NCI-H345 treated with DMSO at 0.1 percent for 48 hours (cell line): Measurements from ENCODE around the gene SNED1.

Experiments used
- DNase-seq: peaks from one replicate; lab custom pipeline; 2025; ENCODE audit not compliant: unreplicated experiment; lab: John Stamatoyannopoulos, UW

Gene SNED1

GRCh38 chr2:241123816-241124536 lies 125.6 kb downstream of the SNED1 start:
- DNase-seq = no peak

GRCh38 chr2:241125626-241126025 lies 127.2 kb downstream of the SNED1 start:
- no peak for DNase-seq

- no peak for DNase-seq
These were observed 127.8 kb downstream of the SNED1 start for GRCh38 chr2:241126201-241126611.

GRCh38 chr2:241126771-241127202 lies 128.4 kb downstream of the SNED1 start:
- DNase-seq = no peak

GRCh38 chr2:241128266-241128665 lies 129.8 kb downstream of the SNED1 start:
- no peak for DNase-seq

GRCh38 chr2:241129086-241129871 lies 130.9 kb downstream of the SNED1 start:
- DNase-seq = no peak

GRCh38 chr2:241130316-241130715 lies 131.9 kb downstream of the SNED1 start:
- no peak for DNase-seq

- DNase-seq = no peak
These were observed 133.1 kb downstream of the SNED1 start for GRCh38 chr2:241131531-241131930.

- DNase-seq = no peak
These were observed 134.4 kb downstream of the SNED1 start for GRCh38 chr2:241132538-241133435.

- DNase-seq = no peak
These were observed 135.0 kb downstream of the SNED1 start for GRCh38 chr2:241133436-241133820.

GRCh38 chr2:241134711-241135110 lies 136.3 kb downstream of the SNED1 start:
- DNase-seq = no peak

GRCh38 chr2:241135737-241136136 lies 137.3 kb downstream of the SNED1 start:
- DNase-seq = no peak

- no peak for DNase-seq
These were observed 137.8 kb downstream of the SNED1 start for GRCh38 chr2:241136191-241136590.

- no peak for DNase-seq
These were observed 138.3 kb downstream of the SNED1 start for GRCh38 chr2:241136661-241137260.

- no peak for DNase-seq
These were observed 139.1 kb downstream of the SNED1 start for GRCh38 chr2:241137276-241138190.

GRCh38 chr2:241138471-241138870 lies 140.1 kb downstream of the SNED1 start:
- DNase-seq = no peak

- DNase-seq = no peak
These were observed 141.4 kb downstream of the SNED1 start for GRCh38 chr2:241139531-241140444.

- DNase-seq = no peak
These were observed 142.0 kb downstream of the SNED1 start for GRCh38 chr2:241140445-241140840.

- DNase-seq = no peak
These were observed 142.9 kb downstream of the SNED1 start for GRCh38 chr2:241141214-241141770.
